GM21390 (cell line): ENCODE data around the gene HNF1A.

Experiments used
- ATAC-seq: cut with Tn5 transposase; IDR thresholded peaks from one replicate; pipeline ENCODE4 v1.9.1; 2021; ENCODE audit not compliant: unreplicated experiment

The HNF1A gene

GRCh38 chr12:121008347-121009098, 30.2 kb downstream of the HNF1A start:
- ATAC-seq, result no peak

- ATAC-seq, result no peak
Measured at GRCh38 chr12:121009741-121010140, 31.4 kb downstream of the HNF1A start.

GRCh38 chr12:121010860-121011259, 32.5 kb downstream of the HNF1A start:
- no peak for ATAC-seq

- ATAC-seq, result no peak
Measured at GRCh38 chr12:121011820-121012219, 33.5 kb downstream of the HNF1A start.

- no peak for ATAC-seq
Measured at GRCh38 chr12:121013715-121014114, 35.4 kb downstream of the HNF1A start.

- peak; percentile 96 for ATAC-seq
Measured at GRCh38 chr12:121015825-121016766, 37.8 kb downstream of the HNF1A start, which contains the start of gene C12orf43. Gene C12orf43, minus strand, starts transcription at chr12:121016487. Its CDS starts 13 bp downstream, at chr12:121016474.

GRCh38 chr12:121017966-121018491, 39.7 kb downstream of the HNF1A start:
- ATAC-seq, result no peak

- ATAC-seq, result no peak
Measured at GRCh38 chr12:121018860-121019617, 40.7 kb downstream of the HNF1A start.

GRCh38 chr12:121021754-121022153, 43.4 kb downstream of the HNF1A start:
- ATAC-seq, result no peak

GRCh38 chr12:121022713-121023112, 44.4 kb downstream of the HNF1A start:
- ATAC-seq, result no peak

GRCh38 chr12:121023799-121024198, 45.5 kb downstream of the HNF1A start:
- ATAC-seq, result no peak

GRCh38 chr12:121025442-121026226, 47.3 kb downstream of the HNF1A start:
- ATAC-seq, result no peak

GRCh38 chr12:121026274-121027045, 48.1 kb downstream of the HNF1A start:
- ATAC-seq, result no peak

- ATAC-seq, result no peak
Measured at GRCh38 chr12:121030576-121031212, 52.4 kb downstream of the HNF1A start.

- ATAC-seq, result no peak
Measured at GRCh38 chr12:121033625-121034349, 55.4 kb downstream of the HNF1A start.

GRCh38 chr12:121034616-121035305, 56.4 kb downstream of the HNF1A start:
- ATAC-seq, result no peak

- no peak for ATAC-seq
Measured at GRCh38 chr12:121036810-121037326, 58.5 kb downstream of the HNF1A start.
